ENCODE measurements around the gene JOSD1. TPM values are rescaled to one million over a fixed set of nuclear protein-coding genes. Genes with fewer than 3 reads are reported as not detected.

Gene JOSD1
- total RNA-seq, 1 donor from 2014 or later = 44.7 TPM

DNA sequence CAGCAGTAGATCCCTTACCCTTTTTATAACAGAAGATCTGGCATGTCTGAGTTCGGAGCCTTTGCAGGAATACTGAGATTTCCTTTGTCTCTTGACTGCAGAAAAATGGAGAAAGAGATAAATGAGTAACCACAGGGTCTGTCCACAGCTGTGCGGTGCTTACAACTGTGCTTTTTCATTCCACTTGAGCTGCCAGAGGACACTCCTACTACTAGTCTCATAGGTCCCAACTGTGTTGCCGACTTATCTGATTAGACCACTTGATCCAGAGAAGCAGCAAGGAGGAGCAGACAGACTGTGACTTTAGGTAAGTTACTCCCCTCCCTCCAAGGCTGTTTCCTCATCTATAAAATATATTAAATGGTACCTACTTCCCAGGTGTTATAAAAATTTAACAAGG is 62.0 kb downstream of the JOSD1 start:
- ATAC-seq (no peak), DNase-seq (no peak)
- Histone ChIP-seq H3K9me3 (no peaks in the 10 kb centered on the region), H3K4me3 (no peak overlapping the region), H3K4me1 (no peaks in the 10 kb centered on the region), H3K27ac (no peak overlapping the region), H3K36me3 (no peaks in the 10 kb centered on the region), H3K27me3 (ENCODE audit: low read depth) (no peaks in the 10 kb centered on the region)
- TF ChIP-seq, protein P1, sequence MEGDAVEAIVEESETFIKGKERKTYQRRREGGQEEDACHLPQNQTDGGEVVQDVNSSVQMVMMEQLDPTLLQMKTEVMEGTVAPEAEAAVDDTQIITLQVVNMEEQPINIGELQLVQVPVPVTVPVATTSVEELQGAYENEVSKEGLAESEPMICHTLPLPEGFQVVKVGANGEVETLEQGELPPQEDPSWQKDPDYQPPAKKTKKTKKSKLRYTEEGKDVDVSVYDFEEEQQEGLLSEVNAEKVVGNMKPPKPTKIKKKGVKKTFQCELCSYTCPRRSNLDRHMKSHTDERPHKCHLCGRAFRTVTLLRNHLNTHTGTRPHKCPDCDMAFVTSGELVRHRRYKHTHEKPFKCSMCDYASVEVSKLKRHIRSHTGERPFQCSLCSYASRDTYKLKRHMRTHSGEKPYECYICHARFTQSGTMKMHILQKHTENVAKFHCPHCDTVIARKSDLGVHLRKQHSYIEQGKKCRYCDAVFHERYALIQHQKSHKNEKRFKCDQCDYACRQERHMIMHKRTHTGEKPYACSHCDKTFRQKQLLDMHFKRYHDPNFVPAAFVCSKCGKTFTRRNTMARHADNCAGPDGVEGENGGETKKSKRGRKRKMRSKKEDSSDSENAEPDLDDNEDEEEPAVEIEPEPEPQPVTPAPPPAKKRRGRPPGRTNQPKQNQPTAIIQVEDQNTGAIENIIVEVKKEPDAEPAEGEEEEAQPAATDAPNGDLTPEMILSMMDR (IDR thresholded peaks at IDR 0.05) = no peak
- intact Hi-C loops (cut with DNase I) = no loop called here

DNA sequence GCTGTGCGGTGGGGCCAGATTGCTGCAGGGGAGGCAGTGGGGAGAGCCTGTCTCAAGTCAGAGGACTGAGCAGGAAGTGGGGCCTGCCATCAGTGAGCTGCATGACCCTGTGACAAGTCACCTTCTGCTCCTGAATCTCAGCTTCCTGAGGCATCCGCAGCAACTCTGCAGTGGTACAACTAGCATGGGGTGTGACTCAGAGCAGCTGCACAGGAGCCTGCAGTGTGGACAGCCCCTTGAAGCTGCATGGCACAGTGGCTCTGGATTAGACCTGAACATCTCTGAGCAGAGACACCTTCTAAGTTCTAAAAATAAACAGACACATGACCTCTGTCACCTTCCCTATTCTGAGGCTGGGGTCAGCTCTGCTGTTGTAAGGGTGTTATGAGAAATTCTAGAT is 62.5 kb downstream of the JOSD1 start:
- H3K4me3 ChIP-seq = no peak overlapping the region
- no peak overlapping the region for H3K27ac ChIP-seq
- H3K36me3 ChIP-seq = no peaks in the 10 kb centered on the region
- no peaks in the 10 kb centered on the region for H3K9me3 ChIP-seq
- TF ChIP-seq, protein P1 (IDR thresholded peaks at IDR 0.05) = no peak
- no peak for ATAC-seq
- H3K4me1 ChIP-seq = no peaks in the 10 kb centered on the region
- intact Hi-C loops (cut with DNase I) = no loop called here
- DNase-seq = no peak
- H3K27me3 ChIP-seq (ENCODE audit: low read depth) = no peaks in the 10 kb centered on the region

Other genes starting within 250 kb of the JOSD1 start
- not detected for gene KCNJ4, start 245.7 kb downstream of the JOSD1 start, total RNA-seq
- gene KDELR3, start 232.8 kb downstream of the JOSD1 start, total RNA-seq = 8.3 TPM
- gene DDX17, start 194.6 kb downstream of the JOSD1 start, total RNA-seq = 457 TPM
- 0.97 TPM for gene DMC1, start 130.8 kb downstream of the JOSD1 start, total RNA-seq
- gene FAM227A, start 44.6 kb downstream of the JOSD1 start, total RNA-seq = 3.4 TPM
- gene CBY1, start 44.3 kb downstream of the JOSD1 start, total RNA-seq = 30.8 TPM
- gene TOMM22, start 19.0 kb downstream of the JOSD1 start, total RNA-seq = 42.2 TPM
- 66.7 TPM for gene GTPBP1, start 5.0 kb upstream of the JOSD1 start, total RNA-seq
- 209 TPM for gene SUN2, start 55.1 kb upstream of the JOSD1 start, total RNA-seq
- 21.3 TPM for gene DNAL4, start 93.2 kb upstream of the JOSD1 start, total RNA-seq
- gene NPTXR, start 143.1 kb upstream of the JOSD1 start, total RNA-seq = 5.1 TPM
- gene CBX6, start 171.3 kb upstream of the JOSD1 start, total RNA-seq = 54.7 TPM